CD4-positive, alpha-beta T cell treated with Interleukin-10 for 1 hour (primary cell): Measurements from ENCODE around the gene CCDC102A.

ENCODE experiments used
- DNase-seq: peaks from one replicate; pipeline ENCODE4 v3.0.0-alpha.2; 2020

The CCDC102A gene

GRCh38 chr16:57517397-57518367 is 18.7 kb downstream of the CCDC102A start:
- DNase-seq = no peak

- no peak for DNase-seq
Measured at GRCh38 chr16:57516773-57517172, 19.6 kb downstream of the CCDC102A start.

DNA sequence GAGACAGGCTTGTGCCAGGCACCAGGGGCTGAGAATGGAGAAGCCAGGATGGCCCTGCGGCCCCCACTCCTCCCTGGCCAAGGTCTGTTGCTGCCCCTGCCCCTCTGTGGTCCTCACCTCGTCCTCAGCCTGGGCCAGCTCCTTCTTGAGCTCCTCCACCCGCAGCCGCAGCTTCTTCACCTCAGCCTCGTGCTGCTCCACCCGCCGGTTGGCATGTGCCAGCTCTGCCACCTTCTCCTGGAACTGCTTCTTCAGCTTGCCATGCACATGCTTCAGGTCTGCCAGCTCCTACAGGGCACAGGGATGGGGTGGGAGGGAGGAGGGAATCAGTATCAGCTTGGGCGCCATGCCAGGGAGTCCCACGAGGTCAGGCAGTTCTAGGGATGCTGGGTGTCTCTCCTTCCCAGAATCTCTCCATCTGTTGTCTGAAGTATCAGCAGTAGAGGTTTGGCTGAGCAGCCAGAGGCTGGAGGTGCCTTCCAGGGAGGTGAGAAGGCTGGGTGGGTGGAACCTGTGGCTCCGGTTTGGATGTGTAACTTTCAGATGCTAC is 20.1 kb downstream of the CCDC102A start:
- no peak for DNase-seq

- no peak for DNase-seq
Measured at GRCh38 chr16:57514791-57515600, 21.4 kb downstream of the CCDC102A start.

DNA sequence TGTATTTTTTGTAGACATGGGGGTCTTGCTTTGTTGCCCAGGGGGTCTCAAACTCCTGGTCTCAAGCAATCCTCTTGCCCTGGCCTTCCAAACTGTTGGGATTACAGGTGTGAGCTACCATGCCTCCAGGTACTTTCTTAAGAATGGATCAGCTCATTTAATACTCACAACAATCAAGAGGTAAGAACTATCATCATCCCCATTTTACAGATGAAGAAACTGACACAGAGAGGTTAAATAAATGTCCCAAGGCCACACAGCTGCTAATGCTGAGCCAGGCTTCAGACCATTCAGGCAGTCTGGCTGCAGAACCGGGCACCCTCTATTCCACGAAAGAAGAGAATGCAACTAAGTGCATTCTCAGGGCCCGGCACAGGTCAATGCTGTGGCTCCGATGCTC is 22.0 kb downstream of the CCDC102A start:
- DNase-seq = no peak

- no peak for DNase-seq
Measured at GRCh38 chr16:57513371-57514102, 22.8 kb downstream of the CCDC102A start.

GRCh38 chr16:57512296-57513001 is 23.9 kb downstream of the CCDC102A start:
- no peak for DNase-seq

DNA sequence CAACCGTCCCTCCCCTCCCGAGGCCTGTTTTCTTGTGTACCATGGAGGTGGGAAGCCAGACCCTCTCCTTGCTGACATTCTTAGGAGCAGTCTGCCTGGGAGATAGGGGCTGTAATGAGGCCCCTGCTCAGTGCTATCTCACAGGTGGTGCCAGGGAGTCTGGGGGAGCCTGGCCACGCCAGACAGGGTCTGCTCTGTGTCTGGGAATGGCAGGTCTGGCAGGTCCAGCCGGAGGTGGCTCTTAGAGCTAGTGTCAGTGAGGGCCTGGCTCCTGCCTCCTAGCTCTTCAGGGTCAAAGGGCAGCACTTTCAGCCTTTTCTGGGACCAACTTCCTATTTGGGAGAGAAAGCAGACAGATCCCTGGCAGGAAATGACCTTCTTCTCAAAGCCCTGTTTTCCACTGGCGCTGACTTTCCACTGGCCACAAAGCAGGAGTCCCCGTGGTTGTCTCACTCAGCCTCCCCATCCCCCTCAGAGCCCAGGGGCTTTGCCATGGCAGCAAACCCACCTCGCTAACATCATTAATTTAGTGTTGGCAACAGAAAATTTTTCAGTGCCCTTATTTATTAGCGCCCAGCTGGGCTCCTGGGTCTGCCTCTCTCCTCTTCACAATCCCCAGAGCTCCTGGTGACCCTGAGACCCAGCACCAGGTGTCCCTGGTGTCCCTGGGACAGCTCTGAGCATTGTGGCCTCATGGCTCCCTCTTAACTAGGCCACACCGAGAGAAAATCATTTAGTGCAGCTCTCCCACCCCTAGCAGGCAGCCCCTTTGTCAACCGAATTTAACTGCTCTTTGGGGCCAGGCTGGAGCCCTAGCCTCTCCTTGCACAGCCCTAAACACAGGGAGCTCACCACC is 26.1 kb downstream of the CCDC102A start:
- no peak for DNase-seq

DNA sequence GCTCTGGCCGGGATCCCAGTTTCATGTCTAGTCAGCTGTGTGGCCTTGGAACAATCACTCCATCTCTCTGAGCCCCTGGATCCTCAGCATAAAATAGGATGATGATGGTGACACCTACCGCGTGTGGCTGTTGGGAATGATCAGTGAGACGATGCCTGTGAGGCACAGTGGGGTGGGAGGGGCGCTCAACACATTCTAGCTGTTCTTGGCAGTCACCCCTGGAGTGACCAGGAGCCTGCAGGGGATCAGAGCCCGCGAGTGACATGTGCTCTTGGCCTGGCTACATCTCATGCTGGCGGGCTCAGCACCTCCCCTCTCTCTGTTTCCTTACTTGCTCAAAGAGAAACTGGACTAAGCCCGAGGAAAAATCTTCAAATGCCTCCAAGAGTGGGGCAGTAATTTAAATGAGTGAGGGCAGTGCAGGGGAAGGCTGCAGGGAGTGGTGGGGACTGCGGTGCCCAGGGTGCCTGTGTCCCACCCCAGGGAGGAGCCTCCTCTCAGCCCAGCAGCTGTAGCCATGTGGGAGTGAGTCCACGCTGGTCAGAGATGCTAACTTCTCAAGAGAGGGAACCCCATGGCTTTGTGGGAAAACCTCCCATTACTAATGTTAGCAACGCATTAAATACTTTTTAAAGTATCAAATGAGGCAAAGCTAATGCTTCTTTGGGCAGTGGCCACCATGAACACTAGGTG is 27.0 kb downstream of the CCDC102A start:
- no peak for DNase-seq

- DNase-seq = no peak
Measured at GRCh38 chr16:57508035-57508425, 28.3 kb downstream of the CCDC102A start.

DNA sequence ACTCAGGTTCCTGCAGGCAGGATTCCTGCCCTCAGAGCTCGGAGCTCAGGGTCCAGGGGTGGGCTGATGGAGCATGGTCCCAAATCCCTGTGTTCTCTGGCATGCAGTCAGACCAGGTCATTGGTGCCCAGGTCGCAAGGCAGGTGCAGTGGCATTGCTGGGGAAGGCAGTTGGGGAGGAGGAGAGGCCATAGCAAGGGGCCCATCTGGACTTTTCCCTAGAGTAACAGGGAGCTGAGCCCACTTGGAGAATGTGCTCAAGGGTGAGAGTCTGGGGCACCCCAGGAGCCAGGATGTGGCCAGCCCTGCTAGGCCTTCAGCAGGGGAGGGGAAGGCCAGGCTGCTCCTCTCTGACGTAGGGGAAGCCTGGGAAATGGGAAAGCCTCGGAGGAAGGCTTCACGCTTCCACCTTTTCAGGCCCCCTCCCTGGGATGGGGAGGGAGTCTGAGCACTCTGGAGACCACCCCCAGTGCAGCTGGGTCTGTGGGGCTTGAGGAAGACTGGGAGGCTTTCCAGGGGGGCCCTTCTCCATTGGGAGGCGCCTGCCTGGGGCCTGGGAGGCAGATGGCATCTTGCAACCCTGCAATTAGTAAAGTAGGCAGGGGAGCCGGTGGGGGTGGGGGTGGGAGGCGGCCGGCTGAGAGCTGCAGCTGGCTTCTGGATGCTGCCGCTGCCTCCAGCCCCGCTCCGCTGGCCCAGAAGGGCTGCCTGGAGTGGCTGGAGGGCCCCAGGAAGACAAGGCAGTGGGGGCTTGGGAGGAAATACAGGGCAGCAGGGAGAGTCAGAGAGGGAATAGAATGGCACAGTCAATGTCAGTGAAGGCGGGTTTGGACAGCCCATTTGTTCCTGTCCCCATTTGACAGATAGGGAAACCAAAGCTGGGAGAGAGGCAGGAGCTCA is 29.0 kb downstream of the CCDC102A start:
- DNase-seq = no peak

GRCh38 chr16:57505169-57505568 is 31.2 kb downstream of the CCDC102A start:
- DNase-seq = no peak

DNA sequence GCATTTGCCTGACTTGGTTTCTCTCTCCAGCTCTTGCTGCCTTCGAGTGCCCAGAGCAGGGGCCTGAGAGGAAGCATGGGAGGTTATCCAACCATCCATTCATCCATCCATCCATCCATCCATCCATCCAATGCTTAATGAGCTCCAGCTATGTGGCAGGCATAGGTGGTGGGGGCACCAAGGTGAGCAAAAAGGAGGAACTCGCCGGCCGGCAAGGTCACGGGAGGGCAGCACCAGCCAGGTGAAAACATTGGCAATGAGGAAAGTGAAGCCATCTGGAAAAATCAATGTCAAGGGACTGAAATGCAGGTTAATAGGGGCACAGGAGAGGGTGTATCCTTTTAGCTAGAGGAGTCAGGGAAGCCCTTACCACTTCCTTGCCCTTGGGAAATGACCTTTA is 31.9 kb downstream of the CCDC102A start:
- DNase-seq = no peak

DNA sequence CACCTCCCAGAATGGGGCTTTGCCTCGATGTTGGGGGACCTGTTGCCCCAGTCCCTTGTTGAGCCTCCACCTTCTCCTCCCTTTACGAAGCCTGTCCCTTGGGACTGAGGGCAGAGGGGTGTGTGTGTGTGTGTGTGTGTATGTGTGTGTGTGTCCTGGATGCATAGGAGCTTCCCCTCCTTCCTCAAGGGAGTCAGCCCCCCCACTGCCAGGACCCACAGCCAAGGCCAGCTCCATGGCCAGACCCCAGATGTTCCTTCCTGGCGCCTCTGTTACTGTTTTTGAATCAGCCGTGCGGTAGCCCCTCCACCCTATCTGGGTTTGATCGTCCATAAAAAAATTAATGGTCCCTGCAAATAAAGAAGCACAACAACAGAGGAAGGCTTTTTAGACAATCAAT is 32.4 kb downstream of the CCDC102A start:
- no peak for DNase-seq

GRCh38 chr16:57503366-57503765 is 33.0 kb downstream of the CCDC102A start:
- no peak for DNase-seq

- DNase-seq = no peak
Measured at GRCh38 chr16:57502048-57502775, 34.2 kb downstream of the CCDC102A start.

DNA sequence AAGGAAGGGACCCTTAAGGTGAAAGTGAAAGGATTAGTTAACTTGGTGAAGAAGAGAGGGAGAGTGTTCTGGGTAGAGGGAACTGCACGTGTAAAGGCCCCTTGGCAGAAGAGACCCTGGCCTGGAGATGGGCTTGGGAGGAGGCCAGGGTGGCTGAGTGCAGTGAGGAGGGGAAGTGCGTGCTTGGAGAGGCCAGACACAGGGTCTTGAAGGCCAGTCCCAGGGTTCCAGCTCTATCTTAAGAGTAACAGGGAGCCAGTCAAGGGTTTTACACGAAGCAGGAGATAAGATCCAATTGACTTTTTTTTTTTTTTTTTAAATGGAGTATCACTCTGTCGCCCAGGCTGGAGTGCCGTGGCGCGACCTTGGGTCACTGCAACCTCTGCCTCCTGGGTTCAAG is 34.9 kb downstream of the CCDC102A start:
- DNase-seq = no peak

- DNase-seq = no peak
Measured at GRCh38 chr16:57500578-57501111, 35.7 kb downstream of the CCDC102A start.
